Calu3 (cell line): ENCODE results near the gene ENDOU. TPM values are rescaled to one million over a fixed set of nuclear protein-coding genes. Genes with fewer than 3 reads are reported as not detected.

Experiments
- BruUV-seq: library from RNA; stranded (reverse); fragments of 400-500 nt; replicated peaks from 2 replicates; lab custom pipeline; 2021; lab: Mats Ljungman, UMichigan
- CTCF ChIA-PET: fragments of 300-600 bp; sonication (Branson Sonifier 250); formaldehyde crosslinking; loops from one replicate; lab custom pipeline; 2022; ENCODE audit warnings: antibody characterized with exemption; lab: Charles Lee
- DNase-seq: peaks from one replicate; pipeline ENCODE4 v3.0.0; 2022
- H3K27ac Mint-ChIP-seq: one replicate; pipeline ENCODE4 v1.8.0; 2022; ENCODE audit warnings: mixed read lengths; ENCODE audit not compliant: unreplicated experiment
- H3K27me3 Mint-ChIP-seq: one replicate; pipeline ENCODE4 v1.8.0; 2022; ENCODE audit warnings: mixed read lengths; ENCODE audit not compliant: unreplicated experiment
- H3K36me3 Mint-ChIP-seq: one replicate; pipeline ENCODE4 v1.8.0; 2022; ENCODE audit warnings: mild to moderate bottlenecking, moderate library complexity, mixed read lengths; ENCODE audit not compliant: insufficient read depth, unreplicated experiment
- H3K4me1 Mint-ChIP-seq: one replicate; pipeline ENCODE4 v1.8.0; 2022; ENCODE audit warnings: mild to moderate bottlenecking, low read depth, mixed read lengths; ENCODE audit not compliant: unreplicated experiment
- H3K4me3 Mint-ChIP-seq: one replicate; pipeline ENCODE4 v1.8.0; 2022; ENCODE audit warnings: mild to moderate bottlenecking, low read depth, moderate library complexity, mixed read lengths; ENCODE audit not compliant: unreplicated experiment
- H3K9me3 Mint-ChIP-seq: one replicate; pipeline ENCODE4 v1.8.0; 2022; ENCODE audit warnings: low read depth, mixed read lengths; ENCODE audit not compliant: unreplicated experiment
- intact Hi-C: fragments of 100-400 bp; cut with micrococcal nuclease; formaldehyde crosslinking; loops from one replicate; pipeline ENCODE4 v1.10.0; 2022; ENCODE audit not compliant: unreplicated experiment
- total RNA-seq: library from RNA; stranded (reverse); gene quantifications from 2 replicates; pipeline ENCODE4 v1.2.3, GENCODE V29; 2022
- TF ChIP-seq, protein P1 (sequence below): fragments of 200-600 bp; IDR thresholded peaks from one replicate; pipeline ENCODE4 v1.8.0; 2022; ENCODE audit warnings: antibody characterized with exemption; ENCODE audit not compliant: unreplicated experiment

Gene ENDOU
- total RNA-seq, 1 experiment from 2014 or later = not detected

- no peaks in the 10 kb centered on the region for H3K9me3 Mint-ChIP-seq
- CTCF ChIA-PET = no interaction called here
- BruUV-seq = no TSS peak
- TF ChIP-seq, protein P1, sequence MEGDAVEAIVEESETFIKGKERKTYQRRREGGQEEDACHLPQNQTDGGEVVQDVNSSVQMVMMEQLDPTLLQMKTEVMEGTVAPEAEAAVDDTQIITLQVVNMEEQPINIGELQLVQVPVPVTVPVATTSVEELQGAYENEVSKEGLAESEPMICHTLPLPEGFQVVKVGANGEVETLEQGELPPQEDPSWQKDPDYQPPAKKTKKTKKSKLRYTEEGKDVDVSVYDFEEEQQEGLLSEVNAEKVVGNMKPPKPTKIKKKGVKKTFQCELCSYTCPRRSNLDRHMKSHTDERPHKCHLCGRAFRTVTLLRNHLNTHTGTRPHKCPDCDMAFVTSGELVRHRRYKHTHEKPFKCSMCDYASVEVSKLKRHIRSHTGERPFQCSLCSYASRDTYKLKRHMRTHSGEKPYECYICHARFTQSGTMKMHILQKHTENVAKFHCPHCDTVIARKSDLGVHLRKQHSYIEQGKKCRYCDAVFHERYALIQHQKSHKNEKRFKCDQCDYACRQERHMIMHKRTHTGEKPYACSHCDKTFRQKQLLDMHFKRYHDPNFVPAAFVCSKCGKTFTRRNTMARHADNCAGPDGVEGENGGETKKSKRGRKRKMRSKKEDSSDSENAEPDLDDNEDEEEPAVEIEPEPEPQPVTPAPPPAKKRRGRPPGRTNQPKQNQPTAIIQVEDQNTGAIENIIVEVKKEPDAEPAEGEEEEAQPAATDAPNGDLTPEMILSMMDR = no peak
- no peak for DNase-seq
- intact Hi-C loops = no loop called here
- H3K27ac Mint-ChIP-seq = no peak overlapping the region
- peaks cover 21% of the 10 kb centered on the region for H3K36me3 Mint-ChIP-seq
- no peaks in the 10 kb centered on the region for H3K27me3 Mint-ChIP-seq
- H3K4me3 Mint-ChIP-seq = no peak overlapping the region
- H3K4me1 Mint-ChIP-seq = peaks cover 11% of the 10 kb centered on the region
Observed at GRCh38 chr12:47709237-47709636, 16.1 kb downstream of the ENDOU start.

- Mint-ChIP-seq H3K36me3 (peaks cover 21% of the 10 kb centered on the region), H3K27ac (no peak overlapping the region), H3K9me3 (no peaks in the 10 kb centered on the region), H3K4me3 (no peak overlapping the region), H3K4me1 (peaks cover 23% of the 10 kb centered on the region), H3K27me3 (no peaks in the 10 kb centered on the region)
- intact Hi-C loops = no loop called here
- CTCF ChIA-PET = no interaction called here
- no TSS peak for BruUV-seq
- DNase-seq = no peak
- TF ChIP-seq, protein P1 = no peak
Observed at GRCh38 chr12:47707905-47708543, 17.3 kb downstream of the ENDOU start.

DNA sequence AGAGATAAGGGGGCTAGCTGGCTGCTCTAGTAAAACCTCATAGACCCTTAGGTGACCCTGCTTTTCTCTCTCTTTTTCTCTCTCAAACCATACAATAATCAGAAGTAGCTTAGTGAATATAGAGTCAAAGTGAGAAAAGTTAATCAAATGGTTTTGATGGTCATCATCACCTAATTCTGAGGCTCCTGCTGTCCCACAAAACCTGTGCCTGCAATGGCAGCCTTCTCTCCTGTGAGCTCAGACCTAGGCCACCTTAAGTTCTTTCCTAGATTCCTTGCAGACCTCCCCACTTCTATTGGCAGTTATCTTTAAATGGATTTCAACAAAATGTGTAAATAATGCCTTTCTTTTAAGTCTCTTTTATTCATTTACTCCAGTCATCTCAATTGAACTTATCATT lies 17.9 kb downstream of the ENDOU start:
- Mint-ChIP-seq H3K27me3 (no peaks in the 10 kb centered on the region), H3K36me3 (peaks cover 21% of the 10 kb centered on the region), H3K4me1 (peaks cover 23% of the 10 kb centered on the region), H3K9me3 (no peaks in the 10 kb centered on the region), H3K27ac (no peak overlapping the region), H3K4me3 (no peak overlapping the region)
- CTCF ChIA-PET = no interaction called here
- TF ChIP-seq, protein P1 = no peak
- no peak for DNase-seq
- intact Hi-C loops = no loop called here
- BruUV-seq = no TSS peak

DNA sequence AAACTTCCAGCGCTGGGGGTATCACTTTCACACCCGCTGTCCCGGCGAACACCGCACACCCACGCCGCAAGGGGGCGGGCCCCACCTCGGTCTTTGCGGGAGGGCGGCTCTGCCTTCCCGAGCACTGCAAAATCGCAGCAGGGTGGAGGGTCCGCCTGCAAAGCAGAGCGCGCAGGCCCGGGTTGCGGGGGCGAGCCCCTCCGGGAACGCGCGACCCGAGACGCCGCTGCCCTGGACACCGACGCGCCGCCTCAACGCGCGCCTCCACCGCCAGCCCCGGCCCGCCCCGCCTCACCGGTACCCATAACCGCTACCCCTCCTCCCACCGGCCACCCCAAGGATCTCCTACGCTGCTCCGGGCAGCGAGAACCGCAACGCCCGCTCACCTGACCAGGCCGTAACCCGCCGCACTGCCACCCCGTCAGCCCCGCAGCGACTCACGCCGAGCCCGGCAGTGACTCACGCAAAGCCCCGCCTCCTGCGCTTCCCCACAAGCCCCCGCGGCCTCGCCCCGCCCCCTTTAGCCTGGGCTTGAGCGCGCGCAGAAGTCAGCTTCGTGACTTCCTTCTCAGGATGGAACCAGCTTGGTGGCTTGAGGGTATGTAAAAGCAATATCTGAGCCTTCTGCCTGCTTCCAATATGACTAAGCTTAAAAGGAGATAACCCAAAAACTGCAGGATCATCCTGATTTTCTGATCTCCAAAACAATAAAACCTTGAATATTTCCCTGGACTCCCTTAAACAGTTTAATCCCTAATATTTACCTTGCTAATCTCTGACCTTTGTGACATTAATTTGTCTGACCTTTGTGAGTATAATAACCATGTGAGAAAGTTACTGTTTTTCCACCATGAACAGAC lies 19.5 kb downstream of the ENDOU start, which contains the start of gene RPAP3:
Gene RPAP3, minus strand, starts transcription at position 465 of the 860 bp plus-strand sequence. CDS start 3,190 bp downstream, outside the sequence.
- Mint-ChIP-seq H3K9me3 (no peaks in the 10 kb centered on the region), H3K4me3 (peak within 1 kb of the TSS; percentile 69), H3K36me3 (peaks cover 21% of the 10 kb centered on the region), H3K27ac (peak within 1 kb of the TSS; percentile 90), H3K4me1 (peaks cover 23% of the 10 kb centered on the region), H3K27me3 (no peaks in the 10 kb centered on the region)
- no TSS peak for BruUV-seq
- DNase-seq = peak; percentile 95
- CTCF ChIA-PET = interaction anchor here (0.6 to 1.2 kb wide), 6 partner anchors 10 to 873 kb away, joined by 3 to 8 read pairs (median 3); no protein-coding TSS in a partner anchor
- TF ChIP-seq, protein P1 = peak; percentile 61
- intact Hi-C loops = no loop called here
